Astrocyte (in vitro differentiated cells and primary cell): Measurements from ENCODE around the gene CFTR. TPM values are rescaled to one million over a fixed set of nuclear protein-coding genes. Genes with fewer than 3 reads are reported as not detected.

Experiments
- DNase-seq: peaks from one replicate; pipeline ENCODE4 v3.0.0-alpha.2; 2010; ENCODE audit warnings: low read depth
- FAIRE-seq: peaks from 2 replicates; lab custom pipeline; 2011; peaks lifted over from hg19 to GRCh38; lab: Jason Lieb, UNC
- H2AFZ ChIP-seq: 2 replicates; pipeline ENCODE4 v1.6.0; 2012; ENCODE audit warnings: low read depth, low read length, inconsistent platforms
- H3K27ac ChIP-seq: 2 replicates; pipeline ENCODE4 v1.5.1; 2011; ENCODE audit warnings: low read depth, low read length, inconsistent platforms
- H3K27me3 ChIP-seq: 2 replicates; pipeline ENCODE4 v1.6.0; 2011; ENCODE audit warnings: low read length, inconsistent platforms; ENCODE audit not compliant: insufficient read depth
- H3K36me3 ChIP-seq: 2 replicates; pipeline ENCODE4 v1.5.1; 2011; ENCODE audit warnings: low read length, inconsistent platforms; ENCODE audit not compliant: insufficient read depth
- H3K4me1 ChIP-seq: 2 replicates; pipeline ENCODE4 v1.5.1; 2011; ENCODE audit warnings: low read length, inconsistent platforms; ENCODE audit not compliant: insufficient read depth
- H3K4me2 ChIP-seq: 2 replicates; pipeline ENCODE4 v1.6.0; 2012; ENCODE audit warnings: low read length, inconsistent platforms
- H3K4me3 ChIP-seq: 2 replicates; pipeline ENCODE4 v1.5.1; 2011; ENCODE audit warnings: low read depth, mild to moderate bottlenecking, low read length, inconsistent platforms; ENCODE audit not compliant: insufficient read depth
- H3K79me2 ChIP-seq: 2 replicates; pipeline ENCODE4 v1.6.0; 2012; ENCODE audit warnings: mild to moderate bottlenecking, low read length, inconsistent platforms; ENCODE audit not compliant: insufficient read depth
- H3K9ac ChIP-seq: 2 replicates; pipeline ENCODE4 v1.6.0; 2012; ENCODE audit warnings: mild to moderate bottlenecking, low read length, inconsistent platforms
- H3K9me3 ChIP-seq: 2 replicates; pipeline ENCODE4 v1.5.1; 2012; ENCODE audit warnings: low read depth, mild to moderate bottlenecking, low read length, inconsistent platforms; ENCODE audit not compliant: insufficient read depth
- H4K20me1 ChIP-seq: 2 replicates; pipeline ENCODE4 v1.6.0; 2012; ENCODE audit warnings: low read length, inconsistent platforms; ENCODE audit not compliant: insufficient read depth
- H3K27ac Mint-ChIP-seq: one replicate; pipeline ENCODE4 v1.8.0; 2021; ENCODE audit warnings: mild to moderate bottlenecking, mixed read lengths; ENCODE audit not compliant: unreplicated experiment
- H3K27me3 Mint-ChIP-seq: one replicate; pipeline ENCODE4 v1.8.0; 2021; ENCODE audit warnings: low read depth, mixed read lengths; ENCODE audit not compliant: unreplicated experiment
- H3K36me3 Mint-ChIP-seq: one replicate; pipeline ENCODE4 v1.8.0; 2021; ENCODE audit warnings: low read depth, mixed read lengths; ENCODE audit not compliant: unreplicated experiment
- H3K4me1 Mint-ChIP-seq: one replicate; pipeline ENCODE4 v1.8.0; 2021; ENCODE audit warnings: low read depth, mixed read lengths; ENCODE audit not compliant: unreplicated experiment
- H3K4me3 Mint-ChIP-seq: one replicate; pipeline ENCODE4 v1.8.0; 2021; ENCODE audit warnings: mild to moderate bottlenecking, moderate library complexity, mixed read lengths; ENCODE audit not compliant: unreplicated experiment
- H3K9me3 Mint-ChIP-seq: one replicate; pipeline ENCODE4 v1.8.0; 2021; ENCODE audit warnings: mild to moderate bottlenecking, mixed read lengths; ENCODE audit not compliant: unreplicated experiment
- EZH2 ChIP-seq: IDR thresholded peaks from 2 replicates; pipeline ENCODE4 v1.6.1; 2012; ENCODE audit warnings: mild to moderate bottlenecking, low read length, inconsistent platforms; ENCODE audit not compliant: insufficient read depth
- total RNA-seq: library from RNA; stranded (reverse); gene quantifications from 2 replicates; pipeline ENCODE4 v1.2.1, GENCODE V29; 2021
- TF ChIP-seq, protein P1 (sequence below): IDR thresholded peaks from 2 replicates; pipeline ENCODE4 v1.5.1; 2011; ENCODE audit warnings: low read depth, mild to moderate bottlenecking, inconsistent platforms, low read length, moderate library complexity; ENCODE audit not compliant: insufficient read depth

CFTR gene
- total RNA-seq, 1 donor from 2014 or later = 2.5 TPM

DNA sequence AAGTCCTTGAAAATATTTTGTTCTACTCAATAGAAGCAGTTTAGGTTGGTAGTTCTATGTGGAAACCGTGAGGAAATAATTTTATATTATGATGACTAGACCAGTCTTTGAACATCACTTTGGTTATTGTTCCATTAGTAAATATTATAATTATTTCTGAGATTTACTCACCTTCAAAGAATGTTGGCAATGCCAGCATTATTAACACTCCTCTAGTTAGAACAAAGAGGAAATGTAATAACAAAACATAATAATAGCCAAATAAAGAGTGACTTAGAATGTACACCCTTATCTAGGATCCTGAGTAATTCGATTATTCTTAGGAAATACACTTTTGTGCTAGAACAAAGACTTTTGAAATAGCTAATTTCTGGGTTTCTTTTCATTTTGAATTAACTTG is 121.1 kb downstream of the CFTR start:
- no peaks in the 10 kb centered on the region for H3K27me3 Mint-ChIP-seq
- no peak overlapping the region for H3K4me3 ChIP-seq
- H4K20me1 ChIP-seq = no peaks in the 10 kb centered on the region
- FAIRE-seq = no peak
- H3K9me3 ChIP-seq = no peaks in the 10 kb centered on the region
- H3K4me2 ChIP-seq = no peak overlapping the region
- H3K4me3 Mint-ChIP-seq = no peak overlapping the region
- no peaks in the 10 kb centered on the region for H3K4me1 Mint-ChIP-seq
- H3K79me2 ChIP-seq = no peaks in the 10 kb centered on the region
- H3K9ac ChIP-seq = no peak overlapping the region
- no peak overlapping the region for H3K27ac Mint-ChIP-seq
- peaks cover 5% of the 10 kb centered on the region for H3K9me3 Mint-ChIP-seq
- H3K27me3 ChIP-seq = no peaks in the 10 kb centered on the region
- no peaks in the 10 kb centered on the region for H3K36me3 ChIP-seq
- H3K4me1 ChIP-seq = no peaks in the 10 kb centered on the region
- no peaks in the 10 kb centered on the region for H3K36me3 Mint-ChIP-seq
- DNase-seq = no peak
- TF ChIP-seq, protein P1, sequence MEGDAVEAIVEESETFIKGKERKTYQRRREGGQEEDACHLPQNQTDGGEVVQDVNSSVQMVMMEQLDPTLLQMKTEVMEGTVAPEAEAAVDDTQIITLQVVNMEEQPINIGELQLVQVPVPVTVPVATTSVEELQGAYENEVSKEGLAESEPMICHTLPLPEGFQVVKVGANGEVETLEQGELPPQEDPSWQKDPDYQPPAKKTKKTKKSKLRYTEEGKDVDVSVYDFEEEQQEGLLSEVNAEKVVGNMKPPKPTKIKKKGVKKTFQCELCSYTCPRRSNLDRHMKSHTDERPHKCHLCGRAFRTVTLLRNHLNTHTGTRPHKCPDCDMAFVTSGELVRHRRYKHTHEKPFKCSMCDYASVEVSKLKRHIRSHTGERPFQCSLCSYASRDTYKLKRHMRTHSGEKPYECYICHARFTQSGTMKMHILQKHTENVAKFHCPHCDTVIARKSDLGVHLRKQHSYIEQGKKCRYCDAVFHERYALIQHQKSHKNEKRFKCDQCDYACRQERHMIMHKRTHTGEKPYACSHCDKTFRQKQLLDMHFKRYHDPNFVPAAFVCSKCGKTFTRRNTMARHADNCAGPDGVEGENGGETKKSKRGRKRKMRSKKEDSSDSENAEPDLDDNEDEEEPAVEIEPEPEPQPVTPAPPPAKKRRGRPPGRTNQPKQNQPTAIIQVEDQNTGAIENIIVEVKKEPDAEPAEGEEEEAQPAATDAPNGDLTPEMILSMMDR = no peak
- no peak for TF ChIP-seq EZH2
- H3K27ac ChIP-seq = no peak overlapping the region
- no peak overlapping the region for H2AFZ ChIP-seq

GRCh38 chr7:117603627-117604026 is 123.8 kb downstream of the CFTR start:
- Histone ChIP-seq H3K9me3 (no peaks in the 10 kb centered on the region), H3K27me3 (no peaks in the 10 kb centered on the region), H3K4me1 (no peaks in the 10 kb centered on the region), H3K4me3 (no peak overlapping the region), H3K79me2 (no peaks in the 10 kb centered on the region), H3K36me3 (no peaks in the 10 kb centered on the region), H4K20me1 (no peaks in the 10 kb centered on the region), H3K4me2 (no peak overlapping the region), H3K27ac (no peak overlapping the region), H3K9ac (no peak overlapping the region), H2AFZ (no peak overlapping the region)
- Mint-ChIP-seq H3K27ac (no peak overlapping the region), H3K36me3 (no peaks in the 10 kb centered on the region), H3K4me1 (no peaks in the 10 kb centered on the region), H3K9me3 (no peaks in the 10 kb centered on the region), H3K4me3 (no peak overlapping the region), H3K27me3 (no peaks in the 10 kb centered on the region)
- no peak for FAIRE-seq
- DNase-seq = no peak
- TF ChIP-seq, protein P1 = no peak
- TF ChIP-seq EZH2 = no peak

DNA sequence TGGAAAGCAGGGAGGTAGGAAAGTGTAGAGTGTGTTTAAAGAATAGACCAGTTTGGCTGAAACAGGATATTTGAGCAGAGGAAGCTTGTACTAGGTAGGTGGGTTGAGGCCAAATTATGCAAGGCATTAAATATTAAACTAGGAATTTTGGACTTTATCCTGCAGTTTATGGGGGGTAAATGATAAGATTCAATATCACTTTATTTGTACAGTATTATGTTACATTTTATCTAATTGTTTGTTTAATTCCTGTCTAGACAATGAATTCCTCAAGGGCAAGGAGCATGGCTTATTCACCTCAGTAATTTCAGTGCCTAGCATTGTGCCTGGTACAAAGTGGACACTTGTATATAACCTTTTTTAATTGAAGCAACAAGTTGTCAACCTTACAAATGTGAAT is 125.9 kb downstream of the CFTR start:
- Histone ChIP-seq H3K79me2 (no peaks in the 10 kb centered on the region), H3K27ac (no peak overlapping the region), H2AFZ (no peak overlapping the region), H3K27me3 (no peaks in the 10 kb centered on the region), H3K36me3 (no peaks in the 10 kb centered on the region), H3K4me3 (no peak overlapping the region), H4K20me1 (no peaks in the 10 kb centered on the region), H3K9me3 (no peaks in the 10 kb centered on the region), H3K9ac (no peak overlapping the region), H3K4me1 (no peaks in the 10 kb centered on the region), H3K4me2 (no peak overlapping the region)
- FAIRE-seq (no peak), DNase-seq (no peak)
- no peak overlapping the region for H3K27ac Mint-ChIP-seq
- H3K27me3 Mint-ChIP-seq = no peaks in the 10 kb centered on the region
- H3K4me1 Mint-ChIP-seq = no peaks in the 10 kb centered on the region
- H3K4me3 Mint-ChIP-seq = no peak overlapping the region
- no peaks in the 10 kb centered on the region for H3K9me3 Mint-ChIP-seq
- H3K36me3 Mint-ChIP-seq = no peaks in the 10 kb centered on the region
- TF ChIP-seq, protein P1 = no peak
- TF ChIP-seq EZH2 = no peak
